Glutamatergic neuron (in vitro differentiated cells): ENCODE results near the gene STK16. TPM values are rescaled to one million over a fixed set of nuclear protein-coding genes. Genes with fewer than 3 reads are reported as not detected.
"Not testable (repeated sequence)": the region's sequence is repeated elsewhere in the genome, so short reads cannot be mapped to it uniquely, and the experiment has no call there.

ENCODE experiments used
- DNase-seq: peaks from one replicate; pipeline ENCODE4 v3.0.0; 2022
- H3K27ac Mint-ChIP-seq: one replicate; pipeline ENCODE4 v1.8.0; 2020; ENCODE audit warnings: mild to moderate bottlenecking, mixed read lengths, inconsistent platforms; ENCODE audit not compliant: unreplicated experiment
- H3K27me3 Mint-ChIP-seq: one replicate; pipeline ENCODE4 v1.8.0; 2020; ENCODE audit warnings: mild to moderate bottlenecking, moderate library complexity, mixed read lengths, inconsistent platforms; ENCODE audit not compliant: unreplicated experiment
- H3K36me3 Mint-ChIP-seq: one replicate; pipeline ENCODE4 v1.8.0; 2020; ENCODE audit warnings: mild to moderate bottlenecking, mixed read lengths, inconsistent platforms; ENCODE audit not compliant: unreplicated experiment
- H3K4me1 Mint-ChIP-seq: one replicate; pipeline ENCODE4 v1.8.0; 2020; ENCODE audit warnings: mild to moderate bottlenecking, low read depth, mixed read lengths, inconsistent platforms; ENCODE audit not compliant: unreplicated experiment
- H3K4me3 Mint-ChIP-seq: one replicate; pipeline ENCODE4 v1.8.0; 2020; ENCODE audit warnings: mild to moderate bottlenecking, mixed read lengths, inconsistent platforms; ENCODE audit not compliant: unreplicated experiment
- H3K9me3 Mint-ChIP-seq: one replicate; pipeline ENCODE4 v1.8.0; 2020; ENCODE audit warnings: mild to moderate bottlenecking, moderate library complexity, mixed read lengths, inconsistent platforms; ENCODE audit not compliant: unreplicated experiment
- total RNA-seq: library from RNA; stranded (reverse); fragmentation: NEBNext Ultra II Directional; extraction: Animal tissue kit (Norgen Biotek cat#: 25700); gene quantifications from one replicate; pipeline ENCODE4 v1.2.1, GENCODE V29; 2021; ENCODE audit not compliant: unreplicated experiment
- TF ChIP-seq, protein P1 (sequence below): fragments of 200-600 bp; sonication (generic); IDR thresholded peaks from one replicate; pipeline ENCODE4 v1.5.0; 2021; ENCODE audit not compliant: partially characterized antibody, unreplicated experiment

The STK16 gene
- total RNA-seq, 1 donor from 2014 or later: 32.2 TPM

DNA sequence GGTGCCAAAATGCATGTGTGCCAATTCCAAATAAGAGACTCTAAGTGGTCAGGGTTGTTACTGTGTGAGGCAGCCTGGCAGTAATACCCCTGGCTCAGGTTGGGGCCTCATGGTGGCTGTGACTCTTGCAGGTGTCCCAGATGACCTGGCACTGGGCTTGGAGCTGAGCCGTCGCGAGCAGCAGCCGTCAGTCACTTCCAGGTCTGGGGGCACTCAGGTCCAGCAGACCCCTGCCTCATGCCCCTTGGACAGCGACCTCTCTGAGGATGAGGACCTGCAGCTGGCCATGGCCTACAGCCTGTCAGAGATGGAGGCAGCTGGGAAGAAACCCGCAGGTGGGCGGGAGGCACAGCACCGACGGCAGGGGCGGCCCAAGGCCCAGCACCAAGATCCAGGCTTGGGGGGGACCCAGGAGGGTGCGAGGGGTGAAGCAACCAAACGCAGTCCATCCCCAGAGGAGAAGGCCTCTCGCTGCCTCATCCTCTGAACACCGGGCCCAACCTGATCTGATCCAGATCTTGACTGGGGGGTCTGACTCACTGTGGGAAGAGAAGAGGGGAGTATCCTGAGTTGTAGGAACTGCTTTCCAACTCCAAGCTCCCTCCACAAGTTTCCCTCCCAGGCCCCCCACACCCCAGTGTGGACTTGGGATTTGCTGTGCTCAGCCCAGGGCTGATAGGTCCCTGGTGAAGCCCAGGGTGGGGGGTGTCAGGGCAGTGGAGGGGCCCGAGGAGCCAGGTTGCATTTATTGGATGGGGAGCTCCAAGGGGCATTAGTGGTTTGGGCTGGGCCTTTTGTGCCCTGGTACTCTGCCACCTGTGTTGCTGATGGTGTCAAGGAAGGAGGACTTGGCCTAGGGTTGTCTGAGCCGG is 39.5 kb downstream of the STK16 start:
- Mint-ChIP-seq H3K4me1 (peaks cover 26% of the 10 kb centered on the region), H3K4me3 (no peak overlapping the region), H3K9me3 (peaks cover 5% of the 10 kb centered on the region), H3K27ac (peak overlapping the region; percentile 41), H3K36me3 (no peaks in the 10 kb centered on the region), H3K27me3 (peaks cover 3% of the 10 kb centered on the region)
- no peak for DNase-seq
- TF ChIP-seq, protein P1, sequence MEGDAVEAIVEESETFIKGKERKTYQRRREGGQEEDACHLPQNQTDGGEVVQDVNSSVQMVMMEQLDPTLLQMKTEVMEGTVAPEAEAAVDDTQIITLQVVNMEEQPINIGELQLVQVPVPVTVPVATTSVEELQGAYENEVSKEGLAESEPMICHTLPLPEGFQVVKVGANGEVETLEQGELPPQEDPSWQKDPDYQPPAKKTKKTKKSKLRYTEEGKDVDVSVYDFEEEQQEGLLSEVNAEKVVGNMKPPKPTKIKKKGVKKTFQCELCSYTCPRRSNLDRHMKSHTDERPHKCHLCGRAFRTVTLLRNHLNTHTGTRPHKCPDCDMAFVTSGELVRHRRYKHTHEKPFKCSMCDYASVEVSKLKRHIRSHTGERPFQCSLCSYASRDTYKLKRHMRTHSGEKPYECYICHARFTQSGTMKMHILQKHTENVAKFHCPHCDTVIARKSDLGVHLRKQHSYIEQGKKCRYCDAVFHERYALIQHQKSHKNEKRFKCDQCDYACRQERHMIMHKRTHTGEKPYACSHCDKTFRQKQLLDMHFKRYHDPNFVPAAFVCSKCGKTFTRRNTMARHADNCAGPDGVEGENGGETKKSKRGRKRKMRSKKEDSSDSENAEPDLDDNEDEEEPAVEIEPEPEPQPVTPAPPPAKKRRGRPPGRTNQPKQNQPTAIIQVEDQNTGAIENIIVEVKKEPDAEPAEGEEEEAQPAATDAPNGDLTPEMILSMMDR: no peak

DNA sequence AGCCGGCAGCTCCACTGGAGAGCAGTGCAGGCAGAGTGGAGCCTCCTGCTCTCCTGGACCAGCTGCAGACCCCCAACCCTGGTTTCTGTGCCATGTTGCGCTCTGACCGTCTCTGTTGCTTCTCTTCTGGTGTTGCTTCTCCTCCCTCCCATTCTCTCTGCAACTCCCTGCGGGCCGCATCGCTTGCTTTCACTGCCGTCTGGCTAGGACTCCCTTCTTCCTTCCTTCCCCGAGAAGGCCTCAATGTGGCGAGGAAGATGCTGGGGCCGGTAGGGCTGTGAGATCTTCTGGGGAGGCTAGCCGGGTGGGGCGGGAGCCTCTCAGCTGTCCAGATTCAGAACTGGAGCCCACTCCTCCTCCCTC is 40.1 kb downstream of the STK16 start:
- H3K27ac Mint-ChIP-seq: peak overlapping the region; percentile 41
- peaks cover 1% of the 10 kb centered on the region for H3K27me3 Mint-ChIP-seq
- DNase-seq: no peak
- H3K4me3 Mint-ChIP-seq: peak overlapping the region; percentile 55
- peaks cover 24% of the 10 kb centered on the region for H3K4me1 Mint-ChIP-seq
- TF ChIP-seq, protein P1: no peak
- peaks cover 3% of the 10 kb centered on the region for H3K9me3 Mint-ChIP-seq
- H3K36me3 Mint-ChIP-seq: no peaks in the 10 kb centered on the region

DNA sequence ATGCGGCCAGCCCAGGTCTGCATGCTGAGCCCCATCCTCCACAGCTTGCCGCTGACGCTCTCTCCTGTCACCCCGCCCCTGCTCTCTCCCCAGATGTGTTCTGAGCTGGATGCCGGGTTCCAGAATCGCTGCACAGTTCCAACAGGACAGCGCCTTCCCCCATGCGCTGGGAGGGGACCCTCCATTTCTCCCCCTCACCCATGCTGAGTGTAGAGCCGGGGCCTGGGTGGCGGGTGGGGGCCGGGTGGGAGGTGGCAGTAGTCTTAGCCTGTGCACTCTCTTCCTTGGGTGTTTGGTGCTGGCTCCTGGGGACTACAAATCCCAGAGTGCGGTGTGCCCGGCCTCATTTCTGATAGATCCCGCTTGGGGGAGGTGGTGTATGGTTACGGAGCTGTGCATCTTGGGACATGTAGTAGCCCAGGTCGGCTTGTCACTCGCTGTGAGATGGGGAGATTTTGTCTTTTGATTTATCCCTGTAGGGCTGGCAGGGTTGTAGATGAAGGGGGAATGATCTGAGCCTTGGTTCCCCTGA is 40.7 kb downstream of the STK16 start:
- H3K4me3 Mint-ChIP-seq: peak overlapping the region; percentile 18

DNA sequence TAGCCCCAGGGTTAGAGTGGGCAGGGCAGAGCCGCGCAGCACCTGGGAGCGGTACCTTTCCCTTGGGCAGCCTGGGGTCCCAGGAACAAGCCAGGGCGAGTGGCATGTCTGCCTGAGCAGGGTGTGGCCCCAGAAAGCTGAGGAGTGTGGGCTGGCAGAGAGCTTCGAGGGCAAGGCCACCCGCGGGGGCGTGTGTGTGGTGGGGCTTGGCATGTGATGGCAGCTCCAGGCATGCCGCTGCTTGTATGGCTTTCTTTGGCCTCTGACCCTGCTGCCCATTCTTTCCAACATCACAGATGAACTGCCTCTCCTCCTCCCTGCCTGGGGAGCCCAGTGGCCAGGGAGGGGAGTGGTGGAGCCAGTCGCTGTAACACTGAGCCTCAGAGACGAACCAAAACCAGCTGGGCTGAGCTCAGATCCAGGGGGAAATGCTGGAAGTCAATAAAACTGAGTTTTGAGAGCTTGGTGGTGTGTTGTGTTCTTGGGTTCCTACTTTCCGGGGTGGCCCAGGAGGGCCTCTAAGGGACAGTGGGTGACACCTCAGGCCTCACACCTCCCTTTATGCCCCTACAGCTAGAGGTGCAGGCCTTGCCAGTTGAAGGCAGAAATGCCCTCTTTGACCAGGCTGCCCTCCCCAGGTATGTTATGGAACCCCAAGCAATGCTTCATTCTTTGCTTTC is 41.3 kb downstream of the STK16 start:
- Mint-ChIP-seq H3K27ac (no peak overlapping the region), H3K27me3 (no peaks in the 10 kb centered on the region), H3K4me1 (peaks cover 14% of the 10 kb centered on the region), H3K9me3 (peaks cover 2% of the 10 kb centered on the region), H3K36me3 (no peaks in the 10 kb centered on the region), H3K4me3 (peak overlapping the region; percentile 18)
- no peak for DNase-seq
- TF ChIP-seq, protein P1: no peak

More for the DNA sequence above, 40.7 kb downstream of the STK16 start:
- Mint-ChIP-seq H3K36me3 (no peaks in the 10 kb centered on the region), H3K27me3 (no peaks in the 10 kb centered on the region), H3K4me1 (peaks cover 19% of the 10 kb centered on the region), H3K9me3 (peaks cover 2% of the 10 kb centered on the region), H3K27ac (no peak overlapping the region)
- TF ChIP-seq, protein P1: no peak
- peak; percentile 73 for DNase-seq

DNA sequence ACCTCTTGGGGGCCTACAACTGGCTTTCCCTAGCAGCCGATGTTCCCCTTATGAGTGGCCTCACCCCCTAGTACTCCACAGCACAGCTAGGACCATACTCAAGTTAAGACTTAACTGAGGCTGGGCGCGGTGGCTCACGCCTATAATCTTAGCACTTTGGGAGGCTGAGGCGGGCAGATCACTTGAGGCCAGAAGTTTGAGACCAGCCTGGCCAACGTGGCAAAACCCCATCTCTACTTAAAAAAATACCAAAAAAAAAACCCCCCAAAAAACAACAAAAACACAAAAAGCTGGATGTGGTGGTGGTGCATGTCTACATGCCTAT is 41.8 kb downstream of the STK16 start:
- not testable (repeated sequence) for H3K27me3 Mint-ChIP-seq, H3K27ac Mint-ChIP-seq, H3K36me3 Mint-ChIP-seq, H3K9me3 Mint-ChIP-seq, DNase-seq, H3K4me3 Mint-ChIP-seq
- H3K4me1 Mint-ChIP-seq: peaks cover 13% of the 10 kb centered on the region
